ENCODE measurements around the gene COPZ2.

GRCh38 chr17:47993031-47993564 is 44.5 kb downstream of the COPZ2 start:
- TF ChIP-seq CTCF (IDR thresholded peaks at IDR 0.05) (no peak), POLR2A (IDR thresholded peaks at IDR 0.05; ENCODE audit: low read depth) (no peak), POLR2AphosphoS5 (IDR thresholded peaks at IDR 0.05) (no peak)
